Measurements from ENCODE around the gene NOPCHAP1. TPM values are rescaled to one million over a fixed set of nuclear protein-coding genes. Genes with fewer than 3 reads are reported as not detected.

The NOPCHAP1 gene
- total RNA-seq, 1 donor from 2014 or later = 11.5 TPM

GRCh38 chr12:105026411-105026810, 40.3 kb downstream of the NOPCHAP1 start:
- intact Hi-C loops (cut with DNase I) = no loop called here
- no peak overlapping the region for H3K27ac ChIP-seq
- no peaks in the 10 kb centered on the region for H3K9me3 ChIP-seq
- TF ChIP-seq CTCF (IDR thresholded peaks at IDR 0.05) = no peak
- peaks cover 16% of the 10 kb centered on the region for H3K4me1 ChIP-seq
- no peak for ATAC-seq
- H3K36me3 ChIP-seq = no peaks in the 10 kb centered on the region
- DNase-seq = no peak
- H3K4me3 ChIP-seq = no peak overlapping the region
- no peaks in the 10 kb centered on the region for H3K27me3 ChIP-seq

- TF ChIP-seq CTCF (IDR thresholded peaks at IDR 0.05) = no peak
- no peaks in the 10 kb centered on the region for H3K36me3 ChIP-seq
- H3K9me3 ChIP-seq = no peaks in the 10 kb centered on the region
- H3K27me3 ChIP-seq = no peaks in the 10 kb centered on the region
- intact Hi-C loops (cut with DNase I) = no loop called here
- DNase-seq = no peak
- no peak for ATAC-seq
- H3K27ac ChIP-seq = no peak overlapping the region
- H3K4me3 ChIP-seq = no peak overlapping the region
- peaks cover 5% of the 10 kb centered on the region for H3K4me1 ChIP-seq
Observed at GRCh38 chr12:105030820-105031807, 45.0 kb downstream of the NOPCHAP1 start.

GRCh38 chr12:105032703-105033357, 46.7 kb downstream of the NOPCHAP1 start:
- intact Hi-C loops (cut with DNase I) = no loop called here
- Histone ChIP-seq H3K4me1 (no peaks in the 10 kb centered on the region), H3K36me3 (no peaks in the 10 kb centered on the region), H3K27ac (no peak overlapping the region), H3K27me3 (no peaks in the 10 kb centered on the region), H3K4me3 (no peak overlapping the region), H3K9me3 (no peaks in the 10 kb centered on the region)
- no peak for TF ChIP-seq CTCF (IDR thresholded peaks at IDR 0.05)
- ATAC-seq = no peak
- DNase-seq = no peak

- H3K9me3 ChIP-seq = no peaks in the 10 kb centered on the region
- no peak for TF ChIP-seq CTCF (IDR thresholded peaks at IDR 0.05)
- intact Hi-C loops (cut with DNase I) = no loop called here
- H3K36me3 ChIP-seq = no peaks in the 10 kb centered on the region
- no peaks in the 10 kb centered on the region for H3K4me1 ChIP-seq
- ATAC-seq = no peak
- H3K27ac ChIP-seq = no peak overlapping the region
- H3K27me3 ChIP-seq = no peaks in the 10 kb centered on the region
- H3K4me3 ChIP-seq = no peak overlapping the region
- DNase-seq = no peak
Observed at GRCh38 chr12:105033851-105034250, 47.7 kb downstream of the NOPCHAP1 start.

Other genes starting within 250 kb of the NOPCHAP1 start
- gene SLC41A2, start 28.0 kb upstream of the NOPCHAP1 start, total RNA-seq = 28.6 TPM
- 5.0 TPM for gene ALDH1L2, start 98.1 kb downstream of the NOPCHAP1 start, total RNA-seq
- gene WASHC4, start 121.4 kb downstream of the NOPCHAP1 start, total RNA-seq = 66.7 TPM
- 30.9 TPM for gene APPL2, start 249.9 kb downstream of the NOPCHAP1 start, total RNA-seq

All from upper lobe of right lung (tissue), 1 donor.